NCI-H2029 treated with DMSO at 0.1 percent for 48 hours (cell line): ENCODE results near the gene ESYT2.

ENCODE experiments used
- DNase-seq: peaks from one replicate; lab custom pipeline; 2025; lab: John Stamatoyannopoulos, UW

Gene ESYT2

DNA sequence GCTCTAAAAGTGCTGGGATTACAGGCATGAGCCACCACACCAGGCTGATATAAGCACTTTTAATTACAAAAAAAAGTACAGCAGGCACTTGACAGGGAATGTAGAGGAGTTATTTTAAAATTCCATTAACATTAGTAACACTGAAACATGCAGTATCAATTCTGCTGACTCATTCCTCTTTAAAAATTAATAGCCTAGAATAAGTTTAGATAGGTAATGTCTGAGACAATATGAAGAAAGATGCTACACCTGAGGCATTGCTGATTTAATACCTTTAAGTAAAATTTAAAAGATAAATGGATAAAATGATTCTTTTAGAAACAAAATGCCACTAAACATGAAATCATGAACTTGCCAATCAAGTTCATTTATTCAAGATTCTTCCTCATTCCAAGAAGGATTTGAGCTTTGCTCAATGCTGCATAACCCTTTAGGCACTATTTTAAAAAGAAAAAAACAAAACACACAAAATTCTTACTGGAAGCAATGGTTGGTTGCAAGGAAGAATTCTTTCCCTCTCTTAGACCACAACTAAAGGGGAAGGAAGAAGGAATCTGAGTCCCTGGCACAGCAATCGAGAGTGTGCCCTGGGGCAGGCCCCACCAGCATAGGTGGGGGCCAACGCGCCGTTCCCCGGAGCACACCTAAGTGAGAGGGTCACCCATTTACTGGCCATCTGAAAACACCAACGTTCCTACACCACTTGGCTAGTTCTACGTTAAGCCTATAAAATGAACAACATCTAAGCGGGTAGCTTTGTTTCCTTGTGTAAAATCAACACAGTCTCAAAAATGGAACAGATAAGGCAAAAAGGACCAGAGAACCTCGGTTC, 26.6 kb downstream of the ESYT2 start:
- no peak for DNase-seq

- DNase-seq, result no peak
Observed at GRCh38 chr7:158798741-158799140, 30.6 kb downstream of the ESYT2 start.

- no peak for DNase-seq
Observed at GRCh38 chr7:158796667-158797066, 32.6 kb downstream of the ESYT2 start.

DNA sequence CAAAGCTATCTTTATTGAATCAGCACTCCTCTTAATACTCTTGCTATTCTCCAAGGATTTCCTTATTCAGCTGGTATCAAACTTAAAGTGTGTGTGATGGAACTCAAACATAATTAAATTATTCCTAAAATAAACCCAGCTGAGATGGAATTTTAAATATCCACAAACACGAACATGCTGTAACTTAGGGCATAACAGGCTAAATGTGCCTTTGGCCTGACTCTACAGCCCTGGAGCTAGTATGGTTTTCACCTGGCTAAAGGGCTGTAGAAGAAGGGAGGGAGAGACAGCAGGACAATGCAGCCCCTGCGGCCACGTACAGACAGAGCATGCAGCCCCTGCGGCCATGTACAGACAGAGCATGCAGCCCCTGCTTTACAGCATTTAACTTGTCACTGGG, 34.0 kb downstream of the ESYT2 start:
- no peak for DNase-seq

- DNase-seq, result no peak
Observed at GRCh38 chr7:158791107-158791506, 38.2 kb downstream of the ESYT2 start.

- DNase-seq, result no peak
Observed at GRCh38 chr7:158789842-158790241, 39.5 kb downstream of the ESYT2 start.

DNA sequence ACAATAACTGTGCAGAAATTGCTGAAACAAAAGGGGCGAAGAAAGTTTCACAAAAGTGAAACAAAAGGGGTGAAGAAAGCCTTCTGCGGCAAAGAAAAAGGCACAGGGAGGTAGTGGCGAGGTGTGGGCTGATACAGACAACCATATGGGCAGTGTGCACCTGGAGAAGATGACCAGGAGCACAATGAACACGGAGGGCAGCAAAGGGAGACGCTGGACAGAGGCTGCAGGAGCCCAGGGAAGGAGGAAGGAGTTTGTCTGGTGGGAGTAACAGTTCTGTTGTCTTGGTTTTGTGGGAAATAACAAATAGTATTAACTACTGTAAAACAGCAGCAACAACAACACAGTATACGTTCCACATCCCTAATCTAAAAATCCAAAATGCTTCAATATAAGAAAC, 42.4 kb downstream of the ESYT2 start:
- no peak for DNase-seq

GRCh38 chr7:158784270-158784669, 45.0 kb downstream of the ESYT2 start:
- no peak for DNase-seq

GRCh38 chr7:158783595-158783994, 45.7 kb downstream of the ESYT2 start:
- DNase-seq, result no peak

GRCh38 chr7:158782761-158783401, 46.4 kb downstream of the ESYT2 start:
- DNase-seq, result peak; percentile 44

GRCh38 chr7:158781974-158782664, 47.2 kb downstream of the ESYT2 start:
- DNase-seq, result no peak

- no peak for DNase-seq
Observed at GRCh38 chr7:158781217-158781973, 47.9 kb downstream of the ESYT2 start.

GRCh38 chr7:158779061-158780000, 50.0 kb downstream of the ESYT2 start:
- DNase-seq, result peak; percentile 7

GRCh38 chr7:158778471-158778870, 50.8 kb downstream of the ESYT2 start:
- DNase-seq, result no peak

DNA sequence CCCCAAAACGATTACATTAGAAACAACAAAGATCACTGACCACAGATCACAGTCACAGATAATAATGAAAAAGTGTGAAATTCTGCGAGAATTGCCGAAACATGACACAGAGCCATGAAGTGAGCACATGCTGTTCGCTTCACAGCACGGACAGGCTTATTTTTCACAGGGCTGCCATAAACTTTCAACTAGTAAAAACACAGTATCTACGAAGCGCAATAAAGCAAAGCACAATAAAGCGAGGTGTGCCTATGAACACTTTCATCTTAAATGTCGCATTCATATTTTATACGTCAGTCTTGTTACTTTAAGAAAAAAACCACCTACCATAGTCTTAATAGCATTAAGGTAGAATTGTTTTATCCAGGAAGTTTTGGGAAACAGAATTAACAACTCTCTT, 51.5 kb downstream of the ESYT2 start:
- no peak for DNase-seq

- no peak for DNase-seq
Observed at GRCh38 chr7:158776474-158776873, 52.8 kb downstream of the ESYT2 start.

DNA sequence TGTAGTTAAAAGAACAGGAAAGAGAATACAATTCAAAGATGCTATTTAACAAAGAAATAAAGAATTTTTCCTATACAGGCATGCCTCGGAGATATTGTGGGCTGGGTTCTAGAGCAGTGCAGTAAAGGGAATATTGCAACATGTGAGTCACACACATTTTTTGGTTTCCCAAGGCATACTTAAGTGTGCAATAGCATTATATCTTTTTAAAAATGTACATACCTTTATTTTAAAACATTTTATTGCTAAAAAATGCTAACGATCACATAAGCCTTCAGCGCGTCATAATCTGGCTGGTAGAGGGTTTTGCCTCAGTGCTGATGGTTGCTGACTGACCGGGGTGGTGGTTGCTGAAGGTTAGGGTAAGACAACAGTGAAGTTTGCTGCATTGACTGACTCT, 54.4 kb downstream of the ESYT2 start:
- DNase-seq, result no peak

DNA sequence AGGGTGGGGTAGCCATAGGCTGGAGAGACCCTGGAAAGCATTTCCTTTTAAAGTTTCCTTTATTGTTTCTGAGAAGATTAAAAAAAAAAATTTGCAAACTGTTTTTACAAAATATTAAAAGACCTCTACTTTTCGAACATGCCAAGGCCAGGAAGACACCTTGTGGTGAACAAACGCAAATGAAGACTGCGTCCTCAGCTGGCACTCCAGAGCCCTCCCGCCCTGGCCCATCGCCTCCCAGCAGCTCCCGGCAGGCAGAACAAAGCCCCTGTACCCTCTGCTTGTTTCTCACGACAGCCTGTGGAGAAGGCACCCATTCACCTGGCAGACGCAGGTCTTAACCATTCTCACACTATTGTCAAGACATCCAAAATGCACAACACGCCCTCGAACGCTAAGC, 56.4 kb downstream of the ESYT2 start:
- DNase-seq, result no peak

- DNase-seq, result no peak
Observed at GRCh38 chr7:158771213-158771834, 58.0 kb downstream of the ESYT2 start.

DNA sequence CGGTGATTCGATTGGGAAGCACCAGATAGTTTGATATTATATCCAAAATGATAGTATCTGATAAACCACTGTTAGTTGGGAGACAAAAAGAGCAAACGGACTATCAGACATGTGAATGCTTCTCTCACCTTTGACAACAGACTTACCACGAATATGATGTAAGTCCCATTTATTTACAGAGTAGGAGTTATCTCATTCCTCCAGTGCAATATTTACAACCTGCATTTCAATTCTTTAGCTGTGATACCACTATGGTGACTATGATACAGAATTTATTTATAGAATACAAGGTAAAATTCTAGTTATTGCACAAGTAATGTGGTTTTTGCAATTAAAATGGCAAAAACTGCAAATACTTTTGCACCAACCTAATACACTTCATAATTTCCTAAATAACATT, 61.6 kb downstream of the ESYT2 start:
- DNase-seq, result no peak
